DMS79 (cell line): ENCODE data around the gene CRACDL.
"Not testable (repeated sequence)": the region's sequence is repeated elsewhere in the genome, so short reads cannot be mapped to it uniquely, and the experiment has no call there.

Experiments used
- DNase-seq: peaks from one replicate; lab custom pipeline; 2025; lab: John Stamatoyannopoulos, UW

Gene CRACDL

DNA sequence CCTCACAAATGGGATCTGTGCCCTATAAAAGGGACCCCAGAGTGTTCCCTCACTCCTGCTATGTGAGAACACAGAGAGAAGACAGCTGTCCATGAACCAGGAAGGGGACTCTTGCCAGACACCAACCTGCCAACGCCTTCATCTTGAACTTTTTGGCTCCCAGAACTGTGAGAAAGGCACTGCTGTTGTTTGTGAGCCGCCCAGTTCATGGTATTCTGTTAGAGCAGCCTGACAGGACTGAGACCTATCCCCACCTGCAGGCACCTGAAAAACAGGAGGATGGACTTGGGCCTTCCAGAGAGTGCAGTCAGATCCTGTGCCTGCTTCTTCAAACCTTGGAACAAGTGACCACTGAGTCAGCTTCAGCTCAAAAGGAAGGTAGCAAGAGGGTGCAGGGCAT lies 51.4 kb downstream of the CRACDL start:
- DNase-seq: no peak

DNA sequence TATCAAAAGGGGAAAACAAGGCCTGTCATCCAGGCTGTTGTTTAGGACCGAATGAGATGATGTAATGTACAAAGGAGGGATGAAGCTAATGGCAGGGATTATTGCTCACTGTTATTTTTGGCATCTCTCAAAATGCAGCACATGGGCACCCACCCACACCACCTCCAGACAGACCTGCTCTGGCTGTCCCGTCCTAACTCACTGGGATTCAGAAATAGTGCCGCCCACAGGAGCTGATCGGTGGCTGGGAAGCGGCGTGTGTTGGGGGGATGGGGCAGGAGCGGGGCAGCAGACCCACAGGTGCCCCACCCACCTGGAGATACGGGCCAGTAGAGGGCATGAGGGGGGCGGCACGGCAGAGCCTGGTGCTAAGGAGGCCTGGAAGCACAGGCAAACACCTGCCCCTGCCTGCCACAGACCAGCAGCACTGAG lies 52.2 kb downstream of the CRACDL start:
- no peak for DNase-seq

DNA sequence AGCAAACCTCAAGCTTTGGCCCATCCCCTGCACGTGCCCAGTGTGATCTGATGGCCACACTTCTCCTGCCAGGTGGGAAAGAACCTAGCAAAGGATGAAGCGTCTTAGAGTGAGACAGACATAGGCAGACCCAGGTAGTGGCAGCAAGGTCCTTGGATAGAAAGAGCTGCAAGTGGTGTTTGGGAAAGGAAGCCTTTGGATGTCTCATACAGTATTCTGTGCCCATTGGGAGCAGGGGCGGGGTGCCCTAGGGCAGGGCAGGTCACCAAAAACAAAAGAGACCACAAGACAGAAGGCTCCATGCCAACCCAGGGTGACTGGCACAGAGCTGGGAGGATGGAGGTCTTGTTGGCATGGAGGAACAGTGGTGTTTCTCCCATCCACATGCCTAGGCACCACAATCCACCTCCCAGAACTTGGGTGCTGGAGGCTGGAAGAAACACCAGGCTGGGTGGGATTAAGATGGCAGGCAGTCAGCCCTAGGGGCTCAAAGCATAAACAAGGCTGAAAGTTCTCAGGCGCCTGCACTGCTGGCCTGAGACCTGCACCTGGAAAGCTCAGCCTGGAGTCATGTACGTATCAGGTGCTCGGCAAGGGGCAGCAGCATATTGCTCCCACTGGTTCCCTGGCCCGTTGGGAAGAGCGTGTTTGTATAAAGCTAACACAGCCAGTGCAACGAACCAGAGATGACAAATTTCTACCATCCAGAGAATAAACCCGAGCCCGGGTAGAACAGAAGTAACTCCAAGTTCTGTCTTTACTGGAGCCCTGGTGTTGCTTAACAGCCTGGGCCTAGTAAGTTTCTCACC lies 52.9 kb downstream of the CRACDL start:
- DNase-seq: no peak

DNA sequence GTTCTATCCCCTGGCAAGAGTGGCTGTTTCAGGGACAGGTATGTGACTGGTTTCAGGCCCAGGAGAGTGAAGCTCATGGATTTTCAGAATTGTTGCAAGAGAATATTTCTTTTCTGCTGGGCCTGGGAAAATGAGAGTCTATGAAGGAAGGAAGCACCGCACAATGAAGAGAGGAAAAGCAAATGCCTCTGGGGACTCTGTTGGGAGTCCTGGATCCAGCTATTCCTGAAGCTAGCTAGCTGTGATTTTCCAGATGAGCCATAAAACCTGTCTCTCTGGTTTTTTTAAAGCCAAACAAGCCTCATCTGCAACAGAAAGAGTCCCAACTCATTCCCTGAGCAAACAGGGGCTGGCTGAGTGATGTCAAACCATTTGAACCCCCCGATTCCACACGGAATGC lies 53.7 kb downstream of the CRACDL start:
- DNase-seq: no peak

DNA sequence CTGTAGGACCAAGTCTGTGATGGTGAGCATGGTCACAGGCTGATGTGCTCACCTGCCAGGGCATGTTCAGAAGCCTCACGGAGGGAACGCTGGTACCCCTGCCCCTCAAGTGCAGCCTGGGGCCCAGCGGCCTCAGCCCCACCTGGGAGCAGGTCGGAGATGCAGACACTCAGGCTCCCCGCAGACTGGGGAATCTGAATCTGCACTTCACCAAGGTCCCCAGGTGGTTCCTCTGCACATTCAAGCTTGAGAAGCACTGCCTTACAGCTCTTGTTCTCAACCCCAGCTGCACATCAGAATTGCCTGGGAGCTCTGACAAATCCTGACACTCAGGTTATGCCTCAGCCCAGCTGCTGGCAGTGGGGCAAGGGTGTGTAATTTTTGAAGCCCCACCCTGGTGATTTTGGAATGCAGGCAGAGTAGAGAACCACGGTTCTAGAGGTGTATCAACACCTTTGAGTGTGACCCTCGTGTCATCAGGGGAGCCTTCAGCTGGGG lies 54.8 kb downstream of the CRACDL start:
- DNase-seq: peak; percentile 88

DNA sequence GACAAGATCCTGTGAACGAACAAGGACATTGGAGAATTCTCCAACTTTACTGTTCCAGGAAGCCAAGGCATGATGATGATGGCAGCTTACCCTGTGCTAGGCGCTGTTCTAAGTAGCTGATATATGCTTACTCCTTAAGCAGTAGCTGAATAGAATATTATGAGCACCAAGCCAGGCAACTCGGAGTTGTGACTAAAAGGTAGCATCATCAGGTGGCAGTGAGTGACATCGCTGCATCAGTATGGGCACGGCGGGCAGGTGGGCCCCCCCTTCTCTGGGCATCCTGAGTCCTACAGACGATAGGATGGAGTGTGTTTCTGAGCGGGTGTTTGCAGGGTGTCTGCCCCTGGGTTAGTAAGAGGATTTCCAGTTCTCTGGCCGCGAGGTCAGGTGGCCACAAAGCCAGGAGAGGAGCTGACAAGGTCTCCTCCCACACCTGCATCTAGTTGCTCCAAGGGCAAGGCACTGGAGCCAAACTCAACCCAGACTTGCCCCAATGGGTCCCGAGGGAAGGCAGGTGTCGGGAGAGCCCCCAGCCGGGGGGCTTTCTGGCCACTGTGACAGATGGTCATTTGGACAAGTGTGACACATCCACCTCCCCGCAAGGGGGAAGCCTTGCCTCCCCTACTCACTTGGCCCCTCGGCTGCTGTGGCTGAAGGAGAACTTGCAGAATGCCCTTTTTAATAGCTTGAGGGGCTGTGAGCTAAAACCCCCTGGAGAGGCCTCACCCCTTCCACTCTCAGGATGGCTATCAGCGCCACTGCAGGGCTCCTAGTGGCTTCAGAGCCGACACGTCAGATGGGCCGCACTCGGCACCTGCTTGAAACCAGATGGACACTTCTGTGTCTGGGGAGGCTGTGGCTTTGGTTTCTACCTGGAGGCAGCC lies 55.5 kb downstream of the CRACDL start:
- DNase-seq: peak; percentile 88

DNA sequence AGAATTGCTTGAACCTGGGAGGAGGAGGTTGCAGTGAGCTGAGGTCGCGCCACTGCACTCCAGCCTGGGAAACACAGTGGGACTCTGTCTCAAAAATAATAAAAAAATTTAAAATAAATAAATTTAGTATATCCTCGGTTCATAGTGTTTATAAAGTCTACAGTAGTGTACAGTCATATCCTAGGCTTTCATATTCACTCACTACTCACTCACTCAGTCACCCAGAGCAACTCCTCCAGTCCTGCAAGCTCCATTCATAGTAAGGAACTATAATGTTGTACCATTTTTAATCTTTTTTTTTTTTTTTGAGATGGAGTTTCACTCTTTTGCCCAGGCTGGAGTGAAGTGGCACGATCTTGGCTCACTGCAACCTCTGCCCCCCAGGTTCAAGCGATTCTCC lies 58.4 kb downstream of the CRACDL start:
- not testable (repeated sequence) for DNase-seq

DNA sequence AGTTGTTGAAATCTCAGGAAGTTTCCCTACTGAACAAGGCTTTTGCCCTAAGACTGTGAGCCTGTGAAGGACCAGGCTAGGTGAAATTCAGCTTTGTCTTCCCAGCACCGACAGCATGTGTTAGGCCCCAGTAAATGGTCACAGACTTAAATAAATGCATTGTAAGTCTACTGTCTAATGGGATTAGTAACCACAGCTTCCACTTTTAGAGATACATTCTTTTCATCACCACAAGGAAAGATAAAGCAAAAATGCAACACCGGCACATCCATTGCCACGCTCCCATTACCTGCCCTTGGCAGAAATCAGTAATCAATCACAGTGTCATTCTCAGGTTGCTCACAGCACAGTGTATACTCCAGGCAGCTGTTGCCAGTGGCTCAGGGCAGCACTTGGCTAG lies 59.3 kb downstream of the CRACDL start:
- DNase-seq: no peak

DNA sequence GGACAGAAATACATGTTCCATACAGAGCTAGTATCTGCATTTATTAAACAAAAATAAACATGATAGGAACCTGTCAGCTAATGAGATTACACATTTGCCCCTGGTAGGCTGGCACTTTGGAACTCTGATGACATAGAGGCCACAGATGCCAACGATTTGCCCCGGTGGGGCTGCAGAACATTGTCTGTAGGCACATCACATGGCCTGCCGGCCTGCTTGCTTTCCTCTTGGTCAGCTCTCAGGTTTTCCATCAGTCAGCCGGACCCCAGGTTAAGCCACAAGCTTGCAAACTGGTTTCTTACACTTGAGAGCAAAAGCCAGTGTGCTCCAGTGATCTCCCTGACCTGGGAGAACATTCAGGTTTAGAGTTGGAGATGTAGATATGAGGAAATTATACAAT lies 60.3 kb downstream of the CRACDL start:
- no peak for DNase-seq

DNA sequence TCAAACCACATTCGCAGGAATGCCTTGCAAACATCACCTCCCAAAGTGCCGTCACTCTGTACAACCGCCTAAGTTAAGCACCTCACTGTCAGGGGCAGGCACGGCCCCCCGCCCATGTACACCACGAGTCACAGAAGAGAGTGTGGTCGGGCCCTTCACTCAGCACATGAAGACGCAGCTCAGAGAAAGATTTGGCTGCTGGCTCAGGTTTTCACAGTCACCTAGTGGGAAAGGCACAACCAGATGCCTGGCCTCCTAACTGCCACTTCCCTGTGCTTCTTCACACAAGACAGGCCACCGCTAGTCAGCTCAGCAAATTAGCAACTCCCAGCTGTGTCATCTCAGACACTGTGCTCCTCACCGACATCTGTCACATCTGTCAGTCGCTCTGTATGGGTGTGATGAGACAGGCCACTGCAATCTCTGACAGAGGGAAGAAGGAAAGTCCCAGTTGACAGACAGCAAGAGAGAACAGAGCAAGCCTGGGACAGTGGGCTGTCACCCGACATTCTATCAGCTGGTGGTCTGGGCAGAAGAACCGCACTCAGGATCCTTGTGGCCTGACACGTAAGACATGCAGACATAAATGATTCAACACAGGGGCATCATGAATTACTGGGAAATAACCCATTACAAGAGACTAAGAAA lies 60.8 kb downstream of the CRACDL start:
- no peak for DNase-seq

DNA sequence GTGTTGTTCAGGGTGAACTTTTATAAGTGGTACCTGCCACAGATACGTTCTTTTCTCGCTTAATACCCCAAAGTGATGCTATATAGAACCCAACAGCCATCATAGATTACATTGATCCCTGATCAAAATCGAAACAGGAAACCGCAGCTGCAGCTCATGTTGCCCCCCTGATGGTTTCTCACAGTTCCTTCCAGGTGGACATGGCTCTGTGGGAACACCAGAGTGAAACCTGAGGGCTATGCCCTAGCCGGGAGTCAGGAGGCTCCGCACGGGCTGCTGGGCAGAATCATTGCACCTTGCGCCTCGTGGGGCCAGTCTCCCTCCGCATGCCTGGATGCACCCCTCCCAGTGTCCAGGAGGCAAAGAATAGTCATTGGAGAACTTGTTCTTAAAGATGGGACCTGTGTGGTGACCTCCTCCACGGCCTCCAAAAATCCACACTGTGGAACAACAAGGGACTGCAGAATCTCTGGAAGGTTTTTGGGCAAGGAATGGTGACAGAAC lies 61.8 kb downstream of the CRACDL start:
- DNase-seq: no peak

DNA sequence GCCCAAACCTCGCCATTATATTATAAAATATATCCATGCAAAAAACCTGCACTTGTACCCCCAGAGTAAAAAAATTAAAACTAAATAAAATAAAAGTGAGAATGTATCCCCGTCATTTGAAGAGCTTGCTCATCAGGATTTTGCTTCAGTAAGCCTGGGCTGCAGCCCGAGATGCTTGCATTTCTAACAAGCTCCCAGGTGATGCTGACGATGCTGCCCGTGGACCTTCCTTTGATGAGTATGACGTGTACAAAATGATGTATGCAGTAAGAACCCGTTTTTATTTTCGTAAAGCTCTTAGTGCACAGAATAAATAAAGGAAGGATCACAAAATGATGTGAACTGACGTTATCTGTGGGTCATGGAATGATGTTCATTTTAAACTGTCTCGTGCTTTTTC lies 63.5 kb downstream of the CRACDL start:
- no peak for DNase-seq

DNA sequence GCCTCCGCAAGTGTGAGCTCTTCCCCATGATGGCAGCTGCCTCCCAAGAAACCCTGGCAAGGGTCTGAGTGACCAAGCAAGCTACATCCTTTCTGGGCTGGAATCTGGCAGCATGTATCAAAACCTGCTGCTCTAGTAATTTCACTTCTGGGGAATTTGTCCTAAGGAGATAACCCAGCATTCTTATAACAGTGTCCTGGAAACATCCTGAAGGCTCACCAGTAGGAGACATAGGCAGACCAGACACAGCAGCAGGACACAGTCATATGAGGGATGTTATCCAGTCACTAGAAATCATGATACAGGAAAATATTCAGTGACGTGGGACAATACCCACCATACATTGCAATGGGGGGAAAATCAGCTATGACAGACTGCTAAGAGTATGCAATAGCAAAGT lies 64.5 kb downstream of the CRACDL start:
- no peak for DNase-seq

DNA sequence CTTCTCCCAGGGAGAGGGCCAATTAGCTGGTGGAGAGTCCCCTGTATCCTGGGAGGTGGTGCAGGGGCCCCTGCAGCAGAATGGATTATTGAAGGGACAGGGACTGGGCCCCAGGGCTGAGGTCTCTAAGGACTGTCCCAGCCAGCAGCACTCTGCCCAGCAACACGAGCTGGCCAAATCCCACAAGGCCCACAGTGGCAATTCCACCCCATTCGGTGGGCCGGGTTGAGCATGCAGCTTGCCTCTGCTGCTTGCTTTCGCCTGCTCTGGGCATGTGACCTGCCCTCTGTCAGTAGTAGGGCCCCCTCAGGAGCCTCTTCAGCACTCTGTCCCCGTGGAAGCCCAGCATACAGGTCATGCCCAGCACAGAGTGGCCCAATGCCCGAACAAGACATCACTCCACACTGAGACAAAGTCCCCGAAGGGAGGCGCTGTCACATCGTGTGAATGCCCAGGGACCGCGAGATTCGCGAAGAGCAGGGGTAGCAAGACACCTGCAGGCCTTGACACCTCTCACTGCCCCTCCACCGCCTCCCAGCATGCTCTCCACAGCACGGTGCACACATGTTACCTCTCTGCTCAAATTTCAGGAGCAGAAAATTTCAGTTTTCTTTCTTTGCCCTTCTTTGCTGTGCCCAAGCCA lies 65.4 kb downstream of the CRACDL start:
- peak; percentile 75 for DNase-seq

DNA sequence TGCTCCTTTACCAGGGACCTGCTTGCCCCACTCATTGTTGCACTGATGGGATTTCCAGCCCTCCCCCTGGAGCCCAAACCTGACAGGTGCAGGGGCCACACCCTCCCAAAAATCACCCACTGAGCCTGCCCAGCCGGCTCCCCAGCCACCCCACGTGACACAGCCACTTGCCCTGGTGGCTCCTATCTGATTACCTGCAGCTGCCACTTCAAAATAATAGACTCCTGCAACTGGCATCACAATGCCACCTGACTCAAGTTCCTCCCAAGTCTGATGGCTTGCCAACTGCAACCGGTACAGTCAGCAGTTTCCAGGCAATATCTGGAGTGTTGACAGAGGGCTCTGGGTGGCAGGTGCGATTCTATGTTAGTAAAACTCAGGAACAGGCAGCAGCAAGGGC lies 66.2 kb downstream of the CRACDL start:
- DNase-seq: peak; percentile 99

DNA sequence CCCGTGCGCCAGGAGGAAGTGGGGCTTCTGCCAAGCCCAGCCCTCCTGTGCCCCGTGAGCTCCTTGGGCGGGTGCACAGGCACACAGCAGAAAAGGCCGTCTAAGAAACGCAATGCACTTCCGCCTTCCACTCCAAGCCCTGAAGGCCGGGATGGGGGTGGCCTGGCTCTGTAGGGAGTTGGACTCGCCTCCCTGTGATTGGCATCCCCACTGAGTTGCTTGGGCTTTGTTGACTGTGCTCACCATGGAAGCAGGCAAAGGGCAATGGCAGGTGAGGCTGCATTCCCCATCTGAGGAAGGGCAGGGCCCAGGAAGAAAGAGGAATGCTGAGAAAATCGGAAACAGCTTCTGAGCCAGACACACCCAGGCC lies 66.8 kb downstream of the CRACDL start:
- DNase-seq: peak; percentile 97

DNA sequence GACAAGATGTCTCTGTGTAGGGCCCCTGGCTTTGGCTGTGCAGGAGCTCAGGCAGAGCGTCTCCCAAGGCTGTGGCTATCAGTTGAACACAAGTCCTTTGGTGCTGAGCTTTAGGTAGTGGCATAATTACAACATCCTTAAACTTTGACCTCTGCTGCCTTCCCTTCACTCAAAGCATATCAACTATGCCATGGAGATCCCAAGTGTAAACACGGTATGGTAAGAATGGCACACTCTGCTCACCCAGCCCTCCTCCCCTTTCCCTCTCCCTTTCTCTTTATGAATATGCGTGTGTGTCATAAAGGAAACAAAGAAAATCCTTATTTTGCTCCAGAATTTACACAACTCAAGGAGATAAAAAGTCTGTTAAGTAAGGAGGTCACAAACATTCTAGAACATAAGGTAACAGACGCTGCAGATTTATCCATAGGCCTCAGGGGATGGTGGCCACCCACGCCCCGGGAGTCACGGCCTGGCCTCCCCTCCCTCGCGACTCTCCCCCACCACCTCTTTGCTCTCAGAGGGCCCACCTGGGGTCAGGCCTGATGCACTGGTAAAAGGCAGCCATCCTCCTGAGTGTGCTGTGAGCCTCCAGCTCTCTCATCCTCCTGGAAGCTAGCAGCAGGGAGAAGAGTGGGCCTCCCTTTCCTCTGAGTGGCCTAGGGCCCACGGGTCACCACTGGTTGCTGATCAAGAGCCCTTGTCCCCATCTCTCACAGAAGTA lies 67.3 kb downstream of the CRACDL start:
- peak; percentile 9 for DNase-seq

DNA sequence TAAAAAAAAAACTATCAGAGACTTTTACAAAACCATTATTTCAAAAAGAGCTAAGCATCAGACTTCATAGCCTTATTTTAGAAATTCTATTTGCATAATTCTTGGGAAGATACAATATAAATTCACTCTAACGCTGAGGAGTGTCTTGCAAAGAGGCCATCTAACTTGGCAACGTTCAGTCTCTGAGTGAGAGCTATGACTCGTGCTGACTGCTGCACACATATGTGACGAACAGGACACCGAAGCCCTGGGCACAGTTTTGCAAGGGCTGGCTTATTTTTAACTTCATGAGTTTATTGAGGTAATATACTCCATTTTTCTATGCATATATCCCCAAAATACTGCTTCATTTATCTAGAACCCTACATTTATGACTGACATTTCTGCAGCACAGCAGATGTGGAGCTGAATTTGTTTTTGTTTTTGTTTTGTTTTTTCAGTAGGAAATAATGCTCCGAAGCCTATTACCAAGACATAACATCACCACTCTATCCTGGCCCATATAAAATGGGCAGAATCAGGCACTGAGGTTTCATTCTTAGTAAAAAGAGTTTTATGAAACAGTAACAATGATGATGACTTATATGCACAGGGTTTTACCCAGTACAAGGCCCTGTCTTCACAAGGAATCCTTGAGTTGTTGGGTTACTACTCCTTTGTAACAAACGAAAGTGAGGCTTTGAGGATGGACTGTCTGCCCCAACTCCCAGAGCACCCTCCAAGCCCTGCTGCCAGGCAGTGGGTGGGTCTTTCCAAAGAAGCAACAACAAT lies 68.3 kb downstream of the CRACDL start:
- peak; percentile 16 for DNase-seq

DNA sequence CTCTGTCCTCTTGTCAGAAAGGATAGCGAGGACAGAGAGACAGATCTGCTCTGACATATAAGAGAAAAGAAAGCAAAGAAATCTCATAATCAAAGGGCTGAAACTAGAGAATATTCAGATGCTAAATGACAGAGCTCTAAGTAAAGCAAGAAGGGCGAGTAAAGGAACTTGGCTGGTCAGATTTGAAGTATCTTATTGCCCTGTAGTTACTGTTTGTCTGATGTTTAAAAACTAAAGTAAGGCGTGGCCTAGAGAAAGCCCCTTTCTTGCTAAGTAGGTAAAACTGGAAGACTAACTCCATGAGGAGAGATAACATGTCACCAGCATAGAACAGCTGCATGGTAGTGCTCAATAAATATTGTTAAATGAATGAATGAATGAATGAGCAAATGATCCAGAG lies 70.0 kb downstream of the CRACDL start:
- no peak for DNase-seq

DNA sequence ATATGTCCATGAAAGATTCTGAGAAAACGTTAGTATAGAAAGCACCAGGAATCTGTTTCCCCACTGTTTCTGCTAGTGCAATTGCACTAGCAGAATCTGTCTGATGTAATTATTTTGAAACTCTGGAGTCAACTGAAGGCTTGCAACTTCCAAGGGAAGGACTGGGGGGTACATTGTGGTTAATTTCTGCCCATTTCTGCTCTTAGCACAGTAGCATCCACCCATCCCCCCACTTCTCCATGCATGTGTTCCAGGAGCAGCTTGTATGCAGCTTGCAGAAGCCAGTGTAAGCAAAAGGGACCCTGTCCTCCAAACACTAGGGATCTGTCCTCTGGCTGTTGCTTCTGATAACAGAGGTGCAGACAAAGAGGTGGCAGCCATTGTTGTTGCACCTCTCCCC lies 74.4 kb downstream of the CRACDL start:
- DNase-seq: no peak
